H1 (cell line): Measurements from ENCODE around the gene EVPLL. TPM values are rescaled to one million over a fixed set of nuclear protein-coding genes. Genes with fewer than 3 reads are reported as not detected.
"Not testable (repeated sequence)": the region's sequence is repeated elsewhere in the genome, so short reads cannot be mapped to it uniquely, and the experiment has no call there.

Source experiments
- CTCF ChIA-PET: fragments of 300-600 bp; sonication (Branson Sonifier 250); formaldehyde crosslinking; loops from one replicate; lab custom pipeline; 2021; ENCODE audit not compliant: partially characterized antibody; lab: Charles Lee
- POLR2A ChIA-PET: fragments of 300-600 bp; sonication (Branson Sonifier 250); formaldehyde crosslinking; loops from one replicate; lab custom pipeline; 2021; ENCODE audit warnings: inconsistent platforms; ENCODE audit not compliant: partially characterized antibody; lab: Charles Lee
- DNase-seq, 2 experiments: peaks; one replicate each; pipeline versions ENCODE4 v3.0.0 to v3.0.0-alpha.2; 2010 to 2022; ENCODE audit warnings: low spot score in 2 of 2, low read depth in 1 of 2, mixed read lengths in 1 of 2
- FAIRE-seq: peaks from 2 replicates; lab custom pipeline; 2011; peaks lifted over from hg19 to GRCh38; lab: Jason Lieb, UNC
- H2AFZ ChIP-seq: 2 replicates; pipeline ENCODE4 v1.8.1; 2012; ENCODE audit warnings: low read length, inconsistent platforms
- H2AK5ac ChIP-seq: 2 replicates; pipeline ENCODE4 v1.6.1; 2013; ENCODE audit warnings: low read depth, low read length
- H2BK120ac ChIP-seq: replicated peaks from 2 replicates; pipeline ENCODE3; 2013; ENCODE audit warnings: low read depth, low read length, inconsistent platforms
- H2BK12ac ChIP-seq: 2 replicates; pipeline ENCODE4 v1.6.1; 2013; ENCODE audit warnings: low read depth, low read length
- H2BK15ac ChIP-seq: 2 replicates; pipeline ENCODE4 v1.6.1; 2013; ENCODE audit warnings: low read length
- H2BK20ac ChIP-seq: 2 replicates; pipeline ENCODE4 v1.6.1; 2013; ENCODE audit warnings: low read length
- H2BK5ac ChIP-seq: 2 replicates; pipeline ENCODE4 v1.6.1; 2013; ENCODE audit warnings: low read depth, low read length
- H3K14ac ChIP-seq: 2 replicates; pipeline ENCODE4 v1.6.1; 2013; ENCODE audit warnings: inconsistent platforms; ENCODE audit not compliant: insufficient read length
- H3K18ac ChIP-seq: 2 replicates; pipeline ENCODE4 v1.6.1; 2013; ENCODE audit warnings: low read length; ENCODE audit errors: extremely low read depth
- H3K23ac ChIP-seq: 2 replicates; pipeline ENCODE4 v1.6.1; 2013; ENCODE audit warnings: inconsistent platforms; ENCODE audit not compliant: insufficient read length
- H3K23me2 ChIP-seq: 2 replicates; pipeline ENCODE4 v1.6.1; 2013; ENCODE audit warnings: low read depth, low read length
- H3K27ac ChIP-seq: 2 replicates; pipeline ENCODE4 v1.6.1; 2011; ENCODE audit warnings: low read depth, low read length, inconsistent platforms
- H3K27me3 ChIP-seq, 4 experiments: replicated peaks in 1 of 4; 1 replicate in 1 of 4; 2 replicates in 3 of 4; pipeline versions ENCODE4 v1.6.1 to v1.8.1; 2011 to 2013; ENCODE audit warnings: low read length in 3 of 4, mild to moderate bottlenecking in 3 of 4, inconsistent platforms in 2 of 4, mixed read lengths in 2 of 4, moderate library complexity in 1 of 4; ENCODE audit not compliant: control insufficient read depth in 3 of 4, insufficient read depth in 3 of 4; ENCODE audit errors: extremely low read depth in 1 of 4
- H3K36me3 ChIP-seq, 4 experiments: 2 replicates each; pipeline versions ENCODE4 v1.6.1 to v1.8.1; 2011 to 2013; ENCODE audit warnings: mild to moderate bottlenecking in 4 of 4, low read length in 3 of 4, moderate library complexity in 2 of 4, control low read depth in 1 of 4, inconsistent platforms in 1 of 4; ENCODE audit not compliant: insufficient read depth in 4 of 4, control insufficient read depth in 2 of 4
- H3K4ac ChIP-seq: replicated peaks from 2 replicates; pipeline ENCODE3; 2013; ENCODE audit warnings: low read length, low read depth, mixed read lengths, inconsistent platforms; ENCODE audit not compliant: insufficient read length
- H3K4me1 ChIP-seq, 4 experiments: replicated peaks in 1 of 4; 1 replicate in 1 of 4; 2 replicates in 3 of 4; pipeline versions ENCODE4 v1.6.1 to v1.8.1; 2011 to 2013; ENCODE audit warnings: low read length in 3 of 4, inconsistent platforms in 2 of 4, mixed read lengths in 1 of 4; ENCODE audit not compliant: insufficient read depth in 4 of 4, control insufficient read depth in 3 of 4
- H3K4me2 ChIP-seq, 2 experiments: 2 replicates each; pipeline versions ENCODE4 v1.6.1 to v1.8.1; 2011 to 2013; ENCODE audit warnings: low read depth in 2 of 2, low read length in 2 of 2, control low read depth in 1 of 2, inconsistent platforms in 1 of 2, mild to moderate bottlenecking in 1 of 2; ENCODE audit not compliant: insufficient read depth in 1 of 2
- H3K4me3 ChIP-seq, 4 experiments: fragments of 200-600, 300-600 bp in 1 of 4; sonication (generic), shearing (Covaris generic), sonication (Bioruptor Twin) in 1 of 4; 2 replicates each; pipeline versions ENCODE4 v1.5.1 to v1.8.1; 2011 to 2016; ENCODE audit warnings: low read length in 4 of 4, low read depth in 3 of 4, control low read depth in 2 of 4, inconsistent platforms in 2 of 4, mild to moderate bottlenecking in 2 of 4, mixed read lengths in 1 of 4, moderate library complexity in 1 of 4; ENCODE audit not compliant: insufficient read depth in 2 of 4; ENCODE audit errors: extremely low read depth in 1 of 4
- H3K56ac ChIP-seq: replicated peaks from 2 replicates; pipeline ENCODE3; 2013; ENCODE audit warnings: low read depth, mild to moderate bottlenecking, mixed read lengths, low read length, inconsistent platforms; ENCODE audit not compliant: insufficient read length
- H3K79me1 ChIP-seq: 2 replicates; pipeline ENCODE4 v1.6.1; 2013; ENCODE audit warnings: low read depth, low read length, control low read depth
- H3K79me2 ChIP-seq, 2 experiments: 2 replicates each; pipeline versions ENCODE4 v1.6.1 to v1.8.1; 2012 to 2013; ENCODE audit warnings: low read length in 2 of 2, mild to moderate bottlenecking in 2 of 2, inconsistent platforms in 1 of 2; ENCODE audit not compliant: insufficient read depth in 2 of 2, control insufficient read depth in 1 of 2
- H3K9ac ChIP-seq, 4 experiments: replicated peaks in 1 of 4; 1 replicate in 1 of 4; 2 replicates in 3 of 4; pipeline versions ENCODE4 v1.6.1 to v1.8.1; 2011 to 2013; ENCODE audit warnings: low read depth in 3 of 4, low read length in 3 of 4, control low read depth in 2 of 4, mild to moderate bottlenecking in 2 of 4, moderate library complexity in 2 of 4, inconsistent platforms in 1 of 4; ENCODE audit errors: extremely low read depth in 1 of 4
- H3K9me3 ChIP-seq, 2 experiments: 2 replicates each; pipeline versions ENCODE4 v1.6.1 to v1.8.1; 2012 to 2013; ENCODE audit warnings: mild to moderate bottlenecking in 2 of 2, moderate library complexity in 2 of 2, control low read depth in 1 of 2, inconsistent platforms in 1 of 2, low read depth in 1 of 2, low read length in 1 of 2, mixed read lengths in 1 of 2; ENCODE audit not compliant: insufficient read depth in 2 of 2
- H4K20me1 ChIP-seq, 2 experiments: replicated peaks in 1 of 2; 2 replicates each; pipeline versions ENCODE3 to v1.8.1; 2011 to 2013; ENCODE audit warnings: inconsistent platforms in 2 of 2, low read length in 2 of 2, mild to moderate bottlenecking in 1 of 2; ENCODE audit not compliant: insufficient read depth in 2 of 2, control insufficient read depth in 1 of 2
- H4K5ac ChIP-seq: 2 replicates; pipeline ENCODE4 v1.6.1; 2013; ENCODE audit warnings: low read length, low read depth, mixed read lengths, inconsistent platforms; ENCODE audit not compliant: insufficient read length
- H4K8ac ChIP-seq: 2 replicates; pipeline ENCODE4 v1.8.0; 2013; ENCODE audit warnings: mild to moderate bottlenecking, moderate library complexity, low read length, inconsistent platforms; ENCODE audit not compliant: insufficient read depth; ENCODE audit errors: extremely low read depth
- H4K91ac ChIP-seq: replicated peaks from 2 replicates; pipeline ENCODE3; 2013; ENCODE audit warnings: low read length, mixed read lengths, inconsistent platforms; ENCODE audit not compliant: insufficient read length
- WGBS, 2 experiments: shearing (Covaris generic) in 1 of 2; methylation state at CpG; one replicate each; pipeline versions ENCODE4 v1.1.6 to v1.1.7; 2013 to 2015; ENCODE audit warnings: low lambda C conversion rate in 2 of 2, mixed read lengths in 2 of 2, inconsistent platforms in 1 of 2, low coverage in 1 of 2, missing lambda C conversion rate in 1 of 2; ENCODE audit not compliant: insufficient replicate concordance in 2 of 2, insufficient coverage in 1 of 2, insufficient read length in 1 of 2; ENCODE audit errors: extremely low coverage in 1 of 2, missing lambda C conversion rate in 1 of 2; 5-methylcytosine and 5-hydroxymethylcytosine counted together
- polyA plus RNA-seq, 7 experiments: library from polyadenylated mRNA; depleted of rRNA in 3 of 7; stranded (reverse) in 5 of 7; unstranded in 2 of 7; fragments of >200 nt in 5 of 7; fragments of 200-250 nt in 2 of 7; gene quantifications; 1 replicate in 5 of 7; 2 replicates in 1 of 7; 4 replicates in 1 of 7; pipeline versions ENCODE4 v1.2.1 to v1.2.3, GENCODE V29; 2011 to 2013; ENCODE audit warnings: missing spikeins in 2 of 7, mixed read lengths in 2 of 7
- total RNA-seq: library from RNA; stranded (reverse); fragmentation: NEBNext Ultra II Directional; extraction: Animal tissue kit (Norgen Biotek cat#: 25700); gene quantifications from 2 replicates; pipeline ENCODE4 v1.2.1, GENCODE V29; 2021

EVPLL gene
- total and polyA plus RNA-seq, 2 of the 8 experiments (the other 6 are each of a cell fraction or from before 2014, with no cell fraction given) = 0.06 TPM; not detected in 1

DNA sequence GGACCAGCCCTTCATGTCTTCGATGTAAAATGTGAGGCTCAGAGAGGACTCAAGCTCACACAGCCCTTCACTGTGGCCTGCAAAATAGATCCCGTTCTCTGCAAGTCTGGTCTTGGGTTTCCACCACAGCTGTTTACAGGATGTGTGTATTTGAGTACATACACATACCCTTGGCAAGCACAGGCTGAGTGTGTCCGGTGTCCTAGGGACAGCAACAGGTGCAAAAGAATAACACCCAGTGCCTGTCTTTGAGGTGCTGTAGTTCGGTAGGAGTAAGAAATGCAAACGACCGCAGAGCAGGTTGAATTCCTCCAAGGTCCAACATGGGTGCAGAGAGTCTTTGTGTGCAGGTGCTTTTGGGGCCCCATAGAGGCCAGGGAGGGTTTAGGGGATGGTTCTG, 44.9 kb downstream of the EVPLL start:
- POLR2A ChIA-PET, H3K36me3 ChIP-seq, DNase-seq: not testable (repeated sequence)

GRCh38 chr17:18423015-18423414, 45.4 kb downstream of the EVPLL start:
- H4K8ac ChIP-seq, H2BK15ac ChIP-seq, H3K9ac ChIP-seq, H3K18ac ChIP-seq, H2BK5ac ChIP-seq, H3K23ac ChIP-seq, H2BK12ac ChIP-seq, H3K36me3 ChIP-seq, H3K9me3 ChIP-seq, H2BK120ac ChIP-seq, H3K23me2 ChIP-seq, H4K91ac ChIP-seq, H3K56ac ChIP-seq, H3K4me2 ChIP-seq, DNase-seq, H3K79me2 ChIP-seq, H3K27me3 ChIP-seq, FAIRE-seq, H2AFZ ChIP-seq, H3K14ac ChIP-seq, H4K20me1 ChIP-seq, H3K4me1 ChIP-seq, H2AK5ac ChIP-seq, H3K27ac ChIP-seq, H3K4ac ChIP-seq, CTCF ChIA-PET, POLR2A ChIA-PET, H2BK20ac ChIP-seq, H3K79me1 ChIP-seq, H4K5ac ChIP-seq, H3K4me3 ChIP-seq: not testable (repeated sequence)
- no CpG with 5 or more reads among the region's 7 CpGs for WGBS, 2 experiments

More for the DNA sequence above, 44.9 kb downstream of the EVPLL start:
- H3K27me3 ChIP-seq, H4K91ac ChIP-seq, H2BK120ac ChIP-seq, FAIRE-seq, H3K23ac ChIP-seq, CTCF ChIA-PET, H3K79me2 ChIP-seq, H4K20me1 ChIP-seq, H4K5ac ChIP-seq, H2BK5ac ChIP-seq, H3K27ac ChIP-seq, H3K9ac ChIP-seq, H2BK20ac ChIP-seq, H2BK15ac ChIP-seq, H2AK5ac ChIP-seq, H3K9me3 ChIP-seq, H3K4me2 ChIP-seq, H3K4me1 ChIP-seq, H3K4ac ChIP-seq, H3K56ac ChIP-seq, H3K79me1 ChIP-seq, H2BK12ac ChIP-seq, H2AFZ ChIP-seq, H3K23me2 ChIP-seq, H3K18ac ChIP-seq, H4K8ac ChIP-seq, H3K14ac ChIP-seq, H3K4me3 ChIP-seq: not testable (repeated sequence)
- 86% methylated on average over 5 of the region's 6 CpGs; no CpG with 5 or more reads in 1 of the 2 experiments for WGBS, 2 experiments
